Activated T-helper 17 cell treated with anti-CD3 and anti-CD28 coated beads, Interleukin-2, amount 50 U/mL, for 72 hours (primary cell): Measurements from ENCODE around the gene SPTBN4. TPM values are rescaled to one million over a fixed set of nuclear protein-coding genes. Genes with fewer than 3 reads are reported as not detected.
"Not testable (repeated sequence)": the region's sequence is repeated elsewhere in the genome, so short reads cannot be mapped to it uniquely, and the experiment has no call there.

Experiments
- ATAC-seq: fragments of 150-1000 bp; cut with Tn5 transposase; replicated peaks from 2 replicates; pipeline ENCODE4 v1.10.0; 2021; ENCODE audit warnings: mild to moderate bottlenecking, moderate library complexity
- H3K27ac Mint-ChIP-seq: one replicate; pipeline ENCODE4 v1.8.0; 2022; ENCODE audit warnings: mixed read lengths
- H3K27me3 Mint-ChIP-seq: one replicate; pipeline ENCODE4 v1.8.0; 2022; ENCODE audit warnings: mixed read lengths
- H3K36me3 Mint-ChIP-seq: one replicate; pipeline ENCODE4 v1.8.0; 2022; ENCODE audit warnings: low read depth, mild to moderate bottlenecking, mixed read lengths
- H3K4me1 Mint-ChIP-seq: one replicate; pipeline ENCODE4 v1.8.0; 2022; ENCODE audit warnings: mixed read lengths
- H3K4me3 Mint-ChIP-seq: one replicate; pipeline ENCODE4 v1.8.0; 2022; ENCODE audit warnings: mild to moderate bottlenecking, mixed read lengths
- H3K9me3 Mint-ChIP-seq: one replicate; pipeline ENCODE4 v1.8.0; 2022; ENCODE audit warnings: mixed read lengths
- total RNA-seq, 2 donors: library from RNA; stranded (reverse); gene quantifications; one replicate each; pipeline ENCODE4 v1.2.3, GENCODE V29; 2022

Gene SPTBN4
- total RNA-seq, 2 donors from 2014 or later = 1.4 to 16.4 TPM

- H3K9me3 Mint-ChIP-seq = no peaks in the 10 kb centered on the region
- H3K4me3 Mint-ChIP-seq = no peak overlapping the region
- no peak overlapping the region for H3K27ac Mint-ChIP-seq
- no peaks in the 10 kb centered on the region for H3K36me3 Mint-ChIP-seq
- H3K27me3 Mint-ChIP-seq = no peaks in the 10 kb centered on the region
- no peak for ATAC-seq
- no peaks in the 10 kb centered on the region for H3K4me1 Mint-ChIP-seq
Observed at GRCh38 chr19:40539070-40539469, 72.3 kb downstream of the SPTBN4 start.

- Mint-ChIP-seq H3K27ac (no peak overlapping the region), H3K9me3 (no peaks in the 10 kb centered on the region), H3K4me3 (no peak overlapping the region), H3K4me1 (no peaks in the 10 kb centered on the region), H3K27me3 (peaks cover 3% of the 10 kb centered on the region), H3K36me3 (no peaks in the 10 kb centered on the region)
- no peak for ATAC-seq
Observed at GRCh38 chr19:40542202-40542859, 75.5 kb downstream of the SPTBN4 start.

- no peak for ATAC-seq
- H3K27ac Mint-ChIP-seq = no peak overlapping the region
- peaks cover 7% of the 10 kb centered on the region for H3K27me3 Mint-ChIP-seq
- H3K9me3 Mint-ChIP-seq = no peaks in the 10 kb centered on the region
- no peak overlapping the region for H3K4me3 Mint-ChIP-seq
- H3K4me1 Mint-ChIP-seq = no peaks in the 10 kb centered on the region
- no peaks in the 10 kb centered on the region for H3K36me3 Mint-ChIP-seq
Observed at GRCh38 chr19:40543029-40543597, 76.3 kb downstream of the SPTBN4 start.

GRCh38 chr19:40546153-40546841 is 79.5 kb downstream of the SPTBN4 start:
- H3K4me3 Mint-ChIP-seq, ATAC-seq: not testable (repeated sequence)

GRCh38 chr19:40547190-40547589 is 80.4 kb downstream of the SPTBN4 start:
- H3K36me3 Mint-ChIP-seq, H3K27ac Mint-ChIP-seq, H3K4me3 Mint-ChIP-seq, H3K4me1 Mint-ChIP-seq, H3K9me3 Mint-ChIP-seq, ATAC-seq: not testable (repeated sequence)
- peaks cover 26% of the 10 kb centered on the region for H3K27me3 Mint-ChIP-seq

More at GRCh38 chr19:40546153-40546841, 79.5 kb downstream of the SPTBN4 start:
- not testable (repeated sequence) for H3K27ac Mint-ChIP-seq, H3K36me3 Mint-ChIP-seq, H3K4me1 Mint-ChIP-seq, H3K9me3 Mint-ChIP-seq
- peaks cover 24% of the 10 kb centered on the region for H3K27me3 Mint-ChIP-seq

- ATAC-seq = no peak
- no peak overlapping the region for H3K4me3 Mint-ChIP-seq
- no peak overlapping the region for H3K27ac Mint-ChIP-seq
- H3K4me1 Mint-ChIP-seq = peaks cover 7% of the 10 kb centered on the region
- no peaks in the 10 kb centered on the region for H3K36me3 Mint-ChIP-seq
- peaks cover 31% of the 10 kb centered on the region for H3K27me3 Mint-ChIP-seq
- no peaks in the 10 kb centered on the region for H3K9me3 Mint-ChIP-seq
Observed at GRCh38 chr19:40547836-40548235, 81.0 kb downstream of the SPTBN4 start.

- peaks cover 43% of the 10 kb centered on the region for H3K27me3 Mint-ChIP-seq
- peaks cover 7% of the 10 kb centered on the region for H3K4me1 Mint-ChIP-seq
- ATAC-seq = peak; percentile 89
- no peaks in the 10 kb centered on the region for H3K36me3 Mint-ChIP-seq
- H3K9me3 Mint-ChIP-seq = no peaks in the 10 kb centered on the region
- no peak overlapping the region for H3K27ac Mint-ChIP-seq
- H3K4me3 Mint-ChIP-seq = peak overlapping the region; percentile 13
Observed at GRCh38 chr19:40549007-40549708, 82.4 kb downstream of the SPTBN4 start.

- Mint-ChIP-seq H3K4me1 (peaks cover 7% of the 10 kb centered on the region), H3K27ac (no peak overlapping the region), H3K27me3 (peaks cover 56% of the 10 kb centered on the region), H3K36me3 (no peaks in the 10 kb centered on the region), H3K4me3 (no peak overlapping the region), H3K9me3 (no peaks in the 10 kb centered on the region)
- no peak for ATAC-seq
Observed at GRCh38 chr19:40550951-40551350, 84.2 kb downstream of the SPTBN4 start.

- Mint-ChIP-seq H3K36me3 (no peaks in the 10 kb centered on the region), H3K27ac (no peak overlapping the region), H3K4me3 (no peak overlapping the region), H3K9me3 (no peaks in the 10 kb centered on the region), H3K27me3 (peaks cover 59% of the 10 kb centered on the region), H3K4me1 (peaks cover 7% of the 10 kb centered on the region)
- ATAC-seq = no peak
Observed at GRCh38 chr19:40552848-40553247, 86.0 kb downstream of the SPTBN4 start.

GRCh38 chr19:40553885-40554857 is 87.4 kb downstream of the SPTBN4 start:
- Mint-ChIP-seq H3K27ac (no peak overlapping the region), H3K36me3 (no peaks in the 10 kb centered on the region), H3K27me3 (peaks cover 55% of the 10 kb centered on the region), H3K4me1 (peaks cover 7% of the 10 kb centered on the region), H3K9me3 (no peaks in the 10 kb centered on the region), H3K4me3 (no peak overlapping the region)
- ATAC-seq = no peak

- Mint-ChIP-seq H3K4me3 (no peak overlapping the region), H3K27me3 (peaks cover 50% of the 10 kb centered on the region), H3K4me1 (no peaks in the 10 kb centered on the region), H3K27ac (no peak overlapping the region), H3K36me3 (no peaks in the 10 kb centered on the region), H3K9me3 (no peaks in the 10 kb centered on the region)
- no peak for ATAC-seq
Observed at GRCh38 chr19:40555978-40556689, 89.3 kb downstream of the SPTBN4 start.

GRCh38 chr19:40556953-40557530 is 90.2 kb downstream of the SPTBN4 start:
- H3K36me3 Mint-ChIP-seq = no peaks in the 10 kb centered on the region
- peaks cover 51% of the 10 kb centered on the region for H3K27me3 Mint-ChIP-seq
- no peak overlapping the region for H3K4me3 Mint-ChIP-seq
- H3K4me1 Mint-ChIP-seq = no peaks in the 10 kb centered on the region
- no peak overlapping the region for H3K27ac Mint-ChIP-seq
- ATAC-seq = no peak
- H3K9me3 Mint-ChIP-seq = no peaks in the 10 kb centered on the region

- Mint-ChIP-seq H3K4me1 (no peaks in the 10 kb centered on the region), H3K36me3 (no peaks in the 10 kb centered on the region), H3K4me3 (no peak overlapping the region), H3K9me3 (no peaks in the 10 kb centered on the region), H3K27me3 (peaks cover 35% of the 10 kb centered on the region), H3K27ac (no peak overlapping the region)
- no peak for ATAC-seq
Observed at GRCh38 chr19:40559394-40559793, 92.6 kb downstream of the SPTBN4 start.
